HepG2 (cell line): ENCODE measurements around the gene ATP8B4. TPM values are rescaled to one million over a fixed set of nuclear protein-coding genes. Genes with fewer than 3 reads are reported as not detected.

Source experiments
- ATAC-seq: fragments of 200-7000 bp; cut with Tn5 transposase; 3 replicates; pipeline ENCODE4 v1.9.1; 2020; ENCODE audit warnings: mild to moderate bottlenecking, moderate library complexity
- BruUV-seq: library from RNA; stranded (reverse); fragments of 400-500 nt; replicated peaks from 2 replicates; lab custom pipeline; 2021; lab: Mats Ljungman, UMichigan
- CTCF ChIA-PET: fragments of 300-600 bp; formaldehyde crosslinking; extraction: SDS; loops from one replicate; lab custom pipeline; 2021; ENCODE audit warnings: low total read pairs, inconsistent platforms, low intra/inter-chr PET ratio; lab: Yijun Ruan, JAX
- POLR2A ChIA-PET: fragments of 350-600 bp; sonication (Branson Sonifier 250); formaldehyde crosslinking; loops from one replicate; lab custom pipeline; 2020; ENCODE audit warnings: antibody characterized with exemption, inconsistent platforms; lab: Yijun Ruan, JAX
- DNase-seq: peaks from one replicate; pipeline ENCODE4 v3.0.0-alpha.2; 2015; ENCODE audit warnings: low spot score
- FAIRE-seq: peaks from 3 replicates; lab custom pipeline; 2011; peaks lifted over from hg19 to GRCh38; lab: Jason Lieb, UNC
- H2AFZ ChIP-seq: one replicate; pipeline ENCODE4 v1.6.1; 2011; ENCODE audit warnings: low read length, inconsistent platforms
- H3K27ac ChIP-seq: fragments of 300-600 bp; 3 replicates; pipeline ENCODE4 v1.8.0; 2011; ENCODE audit warnings: mixed run types, mild to moderate bottlenecking, mixed read lengths, low read length, inconsistent platforms; ENCODE audit not compliant: insufficient read depth; ENCODE audit errors: extremely low read length
- H3K27me3 ChIP-seq, 2 experiments: fragments of 200-600 bp in 1 of 2; 2 replicates in 1 of 2; 3 replicates in 1 of 2; pipeline versions ENCODE4 v1.6.0 to v1.8.0; 2011; ENCODE audit warnings: low read length in 2 of 2, mild to moderate bottlenecking in 2 of 2, moderate library complexity in 2 of 2, inconsistent platforms in 1 of 2; ENCODE audit not compliant: insufficient read depth in 2 of 2, control insufficient read depth in 1 of 2
- H3K36me3 ChIP-seq, 2 experiments: fragments of 200-600 bp in 1 of 2; replicated peaks in 1 of 2; 2 replicates in 1 of 2; 3 replicates in 1 of 2; pipeline versions ENCODE4 v1.5.1 to v1.8.0; 2011; ENCODE audit warnings: low read length in 2 of 2, inconsistent platforms in 1 of 2; ENCODE audit not compliant: insufficient read depth in 2 of 2, control insufficient read depth in 1 of 2
- H3K4me1 ChIP-seq: 2 replicates; pipeline ENCODE4 v1.5.1; 2012; ENCODE audit warnings: low read length, inconsistent platforms; ENCODE audit not compliant: insufficient read depth
- H3K4me2 ChIP-seq: 2 replicates; pipeline ENCODE4 v1.6.0; 2011; ENCODE audit warnings: low read depth, low read length, inconsistent platforms
- H3K4me3 ChIP-seq, 3 experiments: fragments of 200-600 bp in 1 of 3; sonication (generic), shearing (Covaris generic) in 1 of 3; replicated peaks in 1 of 3; 2 replicates each; pipeline ENCODE4 v1.5.1; 2011 to 2016; ENCODE audit warnings: low read length in 3 of 3, inconsistent platforms in 2 of 3, low read depth in 2 of 3, mild to moderate bottlenecking in 2 of 3, control low read depth in 1 of 3, mixed read lengths in 1 of 3; ENCODE audit not compliant: insufficient read depth in 1 of 3
- H3K79me2 ChIP-seq: one replicate; pipeline ENCODE4 v1.6.1; 2011; ENCODE audit warnings: low read length, inconsistent platforms; ENCODE audit not compliant: insufficient read depth
- H3K9ac ChIP-seq: 2 replicates; pipeline ENCODE4 v1.6.0; 2011; ENCODE audit warnings: mild to moderate bottlenecking, low read depth, low read length, inconsistent platforms; ENCODE audit not compliant: insufficient read depth
- H3K9me3 ChIP-seq: 2 replicates; pipeline ENCODE4 v1.5.1; 2012; ENCODE audit warnings: mild to moderate bottlenecking, low read length
- H4K20me1 ChIP-seq: 2 replicates; pipeline ENCODE4 v1.6.0; 2011; ENCODE audit warnings: inconsistent platforms, mild to moderate bottlenecking, low read length, moderate library complexity; ENCODE audit not compliant: insufficient read depth
- DZIP1 ChIP-seq: sonication (generic); formaldehyde crosslinking; IDR thresholded peaks from 2 replicates; pipeline ENCODE4 v1.5.0; 2020; ENCODE audit warnings: mild to moderate bottlenecking, missing genetic modification reagents
- ELF1 ChIP-seq: sonication (generic); formaldehyde crosslinking; IDR thresholded peaks from 2 replicates; pipeline ENCODE4 v1.4.0; 2020; ENCODE audit warnings: missing genetic modification reagents
- PAX8 ChIP-seq: sonication (generic); formaldehyde crosslinking; IDR thresholded peaks from 2 replicates; pipeline ENCODE4 v1.8.0; 2022; ENCODE audit warnings: mild to moderate bottlenecking, missing genetic modification reagents, borderline replicate concordance
- ZFP62 ChIP-seq: sonication (generic); formaldehyde crosslinking; IDR thresholded peaks from 2 replicates; pipeline ENCODE4 v1.4.0; 2020; ENCODE audit warnings: missing genetic modification reagents
- ZNF207 ChIP-seq: fragments of 450-650 bp; IDR thresholded peaks from 2 replicates; pipeline ENCODE4 v1.6.1; 2016; ENCODE audit warnings: antibody characterized with exemption, borderline replicate concordance
- WGBS: methylation state at CpG from one replicate; pipeline ENCODE4 v1.1.6; 2017; ENCODE audit warnings: low lambda C conversion rate; 5-methylcytosine and 5-hydroxymethylcytosine counted together
- in situ Hi-C: cut with HindIII; loops from 2 replicates; pipeline ENCODE4 v1.10.0; 2017; ENCODE audit warnings: low pct_unique_long_range_greater_than_20kb; ENCODE audit not compliant: extremely low pct_ligation_motif_present
- intact Hi-C: fragments of 100-400 bp; cut with micrococcal nuclease; formaldehyde crosslinking; loops from one replicate; pipeline ENCODE4 v1.10.0; 2022; ENCODE audit not compliant: unreplicated experiment
- polyA plus RNA-seq, 8 experiments: library from polyadenylated mRNA; depleted of rRNA in 3 of 8; stranded (reverse) in 7 of 8; unstranded in 1 of 8; fragments of >200 nt; fragmentation: Illumina TruSeq in 4 of 8; extraction: Trizol in 4 of 8; gene quantifications; 2 replicates each; pipeline versions ENCODE4 v1.2.1 to v1.2.3, GENCODE V29; 2011 to 2016; ENCODE audit warnings: low read depth in 4 of 8, missing spikeins in 1 of 8, mixed read lengths in 1 of 8; ENCODE audit not compliant: insufficient read depth in 1 of 8
- total RNA-seq, 5 experiments: library from RNA; depleted of rRNA; stranded (reverse); fragments of >200 nt; fragmentation: Illumina TruSeq; extraction: Trizol; gene quantifications; 2 replicates each; pipeline ENCODE4 v1.2.3, GENCODE V29; 2016; ENCODE audit warnings: low read depth in 1 of 5

Gene ATP8B4
- total and polyA plus RNA-seq, 2 of the 13 experiments (the other 11 are each of a cell fraction or from before 2014, with no cell fraction given), result 0.24 to 0.69 TPM

GRCh38 chr15:49864251-49864650 is 254.8 kb downstream of the ATP8B4 start:
- H3K4me3 ChIP-seq, result no peak overlapping the region
- no peak for ATAC-seq
- TF ChIP-seq ZNF207, result no peak
- no peak for TF ChIP-seq PAX8 (CRISPR knock-in tag)
- no peak overlapping the region for H3K27ac ChIP-seq
- no TSS peak for BruUV-seq
- in situ Hi-C loops (no loop called here), intact Hi-C loops (no loop called here)
- no peak overlapping the region for H3K4me2 ChIP-seq
- no peaks in the 10 kb centered on the region for H3K9me3 ChIP-seq
- H3K36me3 ChIP-seq, result no peaks in the 10 kb centered on the region
- no peaks in the 10 kb centered on the region for H3K79me2 ChIP-seq
- POLR2A ChIA-PET, result no interaction called here
- H3K27me3 ChIP-seq, result no peaks in the 10 kb centered on the region
- no peak for DNase-seq
- no peak overlapping the region for H3K9ac ChIP-seq
- no peaks in the 10 kb centered on the region for H3K4me1 ChIP-seq
- no peak for FAIRE-seq
- WGBS, result 52% methylated on average over 2 of the region's 2 CpGs
- no peak overlapping the region for H2AFZ ChIP-seq
- no peaks in the 10 kb centered on the region for H4K20me1 ChIP-seq
- CTCF ChIA-PET, result no interaction called here

GRCh38 chr15:49863431-49864224 is 255.4 kb downstream of the ATP8B4 start:
- 43% methylated on average over 3 of the region's 3 CpGs for WGBS
- ATAC-seq (no peak), DNase-seq (no peak), FAIRE-seq (no peak)
- Histone ChIP-seq H3K4me2 (no peak overlapping the region), H2AFZ (no peak overlapping the region), H3K4me3 (no peak overlapping the region), H3K36me3 (no peaks in the 10 kb centered on the region), H3K79me2 (no peaks in the 10 kb centered on the region), H3K9ac (no peak overlapping the region), H4K20me1 (no peaks in the 10 kb centered on the region), H3K4me1 (no peaks in the 10 kb centered on the region), H3K9me3 (no peaks in the 10 kb centered on the region)
- no TSS peak for BruUV-seq
- CTCF ChIA-PET, result no interaction called here
- intact Hi-C loops, result no loop called here
- TF ChIP-seq ELF1 (no peak), ZFP62 (CRISPR knock-in tag) (no peak), DZIP1 (no peak)
- TF ChIP-seq, all 625 proteins: peak for 0
- Histone ChIP-seq H3K27me3 (no peaks in the 10 kb centered on the region), H3K27ac (no peak overlapping the region)
- POLR2A ChIA-PET, result no interaction called here
- in situ Hi-C loops, result no loop called here
